ENCODE results near the gene CNPPD1.

The CNPPD1 gene

GRCh38 chr2:219129589-219129988, 47.1 kb downstream of the CNPPD1 start:
- no peak for FAIRE-seq
- no peak for TF ChIP-seq CTCF (IDR thresholded peaks at IDR 0.05; ENCODE audit: insufficient read depth, missing control alignments)
- DNase-seq (ENCODE audit: insufficient read length, low spot score): no peak

- DNase-seq (ENCODE audit: insufficient read length, low spot score) (no peak), FAIRE-seq (no peak)
- no peak for TF ChIP-seq CTCF (IDR thresholded peaks at IDR 0.05; ENCODE audit: insufficient read depth, missing control alignments)
Observed at GRCh38 chr2:219128396-219128795, 48.3 kb downstream of the CNPPD1 start.

- FAIRE-seq (no peak), DNase-seq (ENCODE audit: insufficient read length, low spot score) (no peak)
- TF ChIP-seq CTCF (IDR thresholded peaks at IDR 0.05; ENCODE audit: insufficient read depth, missing control alignments): no peak
Observed at GRCh38 chr2:219127037-219127635, 49.6 kb downstream of the CNPPD1 start.

GRCh38 chr2:219126555-219126954, 50.2 kb downstream of the CNPPD1 start:
- FAIRE-seq (no peak), DNase-seq (ENCODE audit: insufficient read length, low spot score) (no peak)

GRCh38 chr2:219125886-219126270, 50.8 kb downstream of the CNPPD1 start:
- FAIRE-seq (no peak), DNase-seq (ENCODE audit: insufficient read length, low spot score) (no peak)
- TF ChIP-seq CTCF (IDR thresholded peaks at IDR 0.05; ENCODE audit: insufficient read depth, missing control alignments): no peak

More at GRCh38 chr2:219126555-219126954, 50.2 kb downstream of the CNPPD1 start:
- TF ChIP-seq CTCF (IDR thresholded peaks at IDR 0.05; ENCODE audit: insufficient read depth, missing control alignments): no peak

GRCh38 chr2:219125225-219125885, 51.4 kb downstream of the CNPPD1 start:
- no peak for TF ChIP-seq CTCF (IDR thresholded peaks at IDR 0.05; ENCODE audit: insufficient read depth, missing control alignments)
- DNase-seq (ENCODE audit: insufficient read length, low spot score) (no peak), FAIRE-seq (no peak)

- no peak for FAIRE-seq
- DNase-seq (ENCODE audit: insufficient read length, low spot score): no peak
Observed at GRCh38 chr2:219124381-219125110, 52.2 kb downstream of the CNPPD1 start.

More at GRCh38 chr2:219124381-219125110, 52.2 kb downstream of the CNPPD1 start:
- TF ChIP-seq CTCF (IDR thresholded peaks at IDR 0.05; ENCODE audit: insufficient read depth, missing control alignments): no peak

Measured in D721Med (cell line).